Measurements from ENCODE around the gene MCRS1.
"Not testable (repeated sequence)": the region's sequence is repeated elsewhere in the genome, so short reads cannot be mapped to it uniquely, and the experiment has no call there.

The MCRS1 gene, protein sequence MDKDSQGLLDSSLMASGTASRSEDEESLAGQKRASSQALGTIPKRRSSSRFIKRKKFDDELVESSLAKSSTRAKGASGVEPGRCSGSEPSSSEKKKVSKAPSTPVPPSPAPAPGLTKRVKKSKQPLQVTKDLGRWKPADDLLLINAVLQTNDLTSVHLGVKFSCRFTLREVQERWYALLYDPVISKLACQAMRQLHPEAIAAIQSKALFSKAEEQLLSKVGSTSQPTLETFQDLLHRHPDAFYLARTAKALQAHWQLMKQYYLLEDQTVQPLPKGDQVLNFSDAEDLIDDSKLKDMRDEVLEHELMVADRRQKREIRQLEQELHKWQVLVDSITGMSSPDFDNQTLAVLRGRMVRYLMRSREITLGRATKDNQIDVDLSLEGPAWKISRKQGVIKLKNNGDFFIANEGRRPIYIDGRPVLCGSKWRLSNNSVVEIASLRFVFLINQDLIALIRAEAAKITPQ

DNA sequence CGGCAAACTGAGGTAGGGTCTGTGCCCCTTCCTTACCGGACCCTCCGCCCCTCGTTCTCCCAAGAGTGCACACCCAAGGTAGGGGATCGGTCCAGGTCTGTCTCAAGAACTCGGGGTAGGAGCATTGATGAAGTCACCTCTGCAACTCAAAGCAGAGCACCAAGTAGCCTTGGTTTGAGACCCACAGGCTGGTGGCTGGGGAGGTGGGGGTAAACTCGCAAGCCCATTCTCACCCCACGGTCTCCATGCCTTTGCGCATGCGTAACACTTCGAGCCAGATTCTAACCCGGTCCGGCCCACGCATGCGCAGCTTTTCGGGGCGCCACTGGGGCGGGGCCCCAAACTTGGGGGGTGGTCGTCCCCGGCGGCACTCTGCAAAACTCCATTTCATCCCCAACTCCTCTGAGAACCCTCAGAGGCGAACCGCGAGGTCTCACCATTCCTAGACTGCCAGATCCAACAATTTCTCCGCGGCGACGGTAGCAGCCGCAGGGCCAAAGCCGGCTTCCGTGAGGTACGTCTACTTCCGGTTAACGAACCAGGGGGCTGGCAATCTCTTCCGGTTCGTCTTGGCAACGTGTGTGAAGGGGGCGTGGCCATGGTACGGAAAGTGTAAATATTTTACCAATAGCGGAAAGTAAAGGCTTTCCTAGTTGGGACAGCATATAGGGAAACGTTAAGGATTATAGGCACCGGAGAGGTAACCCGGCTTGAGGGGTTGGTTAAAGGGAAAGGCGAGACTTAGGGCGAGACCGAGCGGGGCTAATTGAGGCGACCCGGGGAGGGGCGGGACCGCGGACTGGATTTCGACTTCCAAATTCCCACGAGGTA, at the start of gene MCRS1:
Gene MCRS1, minus strand, starts transcription at position 532 of the 831 bp plus-strand sequence. CDS start 1,411 bp downstream, outside the sequence.
- Histone ChIP-seq H3K4me1 (ENCODE audit: control insufficient read depth, insufficient read depth, low read length, unreplicated experiment) (peaks cover 6% of the 10 kb centered on the region), H3K36me3 (ENCODE audit: insufficient read depth, low read length) (no peaks in the 10 kb centered on the region; the same call in 1 of the 2 replicates), H3K4me3 (ENCODE audit: low read depth, low read length) (peak within 1 kb of the TSS; percentile 91), H3K27ac (ENCODE audit: low read depth, low read length) (peak within 1 kb of the TSS; percentile 73), H2AFZ (ENCODE audit: low read length, unreplicated experiment) (peak within 1 kb of the TSS; percentile 93), H3K27me3 (ENCODE audit: insufficient read depth, low read length) (no peaks in the 10 kb centered on the region), H3K79me2 (ENCODE audit: control insufficient read depth, insufficient read depth, low read length, unreplicated experiment) (peaks cover 28% of the 10 kb centered on the region)

DNA sequence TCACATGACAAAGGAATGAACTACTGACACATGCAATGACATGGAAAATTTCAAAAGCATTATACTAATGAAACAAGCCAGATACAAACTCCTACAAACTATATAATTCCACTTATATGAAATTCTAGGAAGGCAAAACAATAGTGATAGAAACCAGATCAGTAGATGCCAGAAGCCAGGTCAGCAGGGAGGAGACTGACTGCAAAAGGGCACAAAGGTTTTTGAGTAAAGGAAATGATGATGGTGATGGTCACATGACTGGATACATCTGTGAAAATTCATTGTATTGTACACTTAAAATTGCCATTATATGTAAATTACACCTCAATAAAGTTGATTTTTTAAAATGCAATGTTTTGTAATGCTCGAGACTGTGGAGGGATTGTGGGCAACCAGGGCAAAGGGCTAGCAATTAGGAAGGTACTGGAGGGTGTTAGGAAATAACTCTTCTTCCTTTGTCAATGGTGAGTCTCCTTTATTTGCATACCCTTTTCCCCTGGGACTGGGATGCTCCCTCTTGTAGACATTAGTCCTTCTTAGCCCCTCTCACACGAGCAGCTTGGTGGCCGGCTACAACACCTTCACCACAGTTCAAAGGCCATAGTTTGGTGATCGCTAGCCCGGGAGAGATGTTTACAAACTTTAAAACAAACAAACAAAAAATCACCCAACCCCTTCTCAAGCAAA, 48.7 kb upstream of the MCRS1 start:
- H3K4me1 ChIP-seq (ENCODE audit: control insufficient read depth, insufficient read depth, low read length, unreplicated experiment), result peaks cover 8% of the 10 kb centered on the region
- H3K36me3 ChIP-seq (ENCODE audit: insufficient read depth, low read length), result no peaks in the 10 kb centered on the region
- no peaks in the 10 kb centered on the region for H3K27me3 ChIP-seq (ENCODE audit: insufficient read depth, low read length)
- no peaks in the 10 kb centered on the region for H3K79me2 ChIP-seq (ENCODE audit: control insufficient read depth, insufficient read depth, low read length, unreplicated experiment)
- no peak overlapping the region for H3K27ac ChIP-seq (ENCODE audit: low read depth, low read length)
- no peak overlapping the region for H2AFZ ChIP-seq (ENCODE audit: low read length, unreplicated experiment)
- H3K4me3 ChIP-seq (ENCODE audit: low read depth, low read length), result no peak overlapping the region

DNA sequence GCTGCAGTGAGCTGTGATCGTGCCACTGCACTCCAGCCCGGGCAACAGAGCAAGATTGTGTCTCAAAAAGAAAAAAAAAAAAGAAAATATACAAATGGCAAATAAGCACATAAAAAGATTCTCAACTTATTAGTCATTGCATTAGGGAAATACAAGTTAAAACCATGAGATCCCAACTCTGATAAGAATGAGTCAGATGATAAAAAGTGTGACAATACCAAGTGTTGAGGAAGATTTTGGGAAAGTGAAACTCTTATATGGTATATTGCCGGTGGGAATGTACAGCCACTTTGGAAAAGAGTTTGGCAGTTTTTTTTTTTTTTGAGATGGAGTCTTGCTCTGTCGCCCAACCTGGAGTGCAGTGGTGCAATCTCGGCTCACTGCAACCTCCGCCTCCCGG, 47.8 kb upstream of the MCRS1 start:
- no peak overlapping the region for H2AFZ ChIP-seq (ENCODE audit: low read length, unreplicated experiment)
- no peaks in the 10 kb centered on the region for H3K36me3 ChIP-seq (ENCODE audit: insufficient read depth, low read length)
- H3K27me3 ChIP-seq (ENCODE audit: insufficient read depth, low read length), result no peaks in the 10 kb centered on the region
- H3K4me3 ChIP-seq (ENCODE audit: low read depth, low read length), result no peak overlapping the region
- H3K27ac ChIP-seq (ENCODE audit: low read depth, low read length), result no peak overlapping the region
- no peaks in the 10 kb centered on the region for H3K79me2 ChIP-seq (ENCODE audit: control insufficient read depth, insufficient read depth, low read length, unreplicated experiment)
- H3K4me1 ChIP-seq (ENCODE audit: control insufficient read depth, insufficient read depth, low read length, unreplicated experiment), result no peaks in the 10 kb centered on the region

DNA sequence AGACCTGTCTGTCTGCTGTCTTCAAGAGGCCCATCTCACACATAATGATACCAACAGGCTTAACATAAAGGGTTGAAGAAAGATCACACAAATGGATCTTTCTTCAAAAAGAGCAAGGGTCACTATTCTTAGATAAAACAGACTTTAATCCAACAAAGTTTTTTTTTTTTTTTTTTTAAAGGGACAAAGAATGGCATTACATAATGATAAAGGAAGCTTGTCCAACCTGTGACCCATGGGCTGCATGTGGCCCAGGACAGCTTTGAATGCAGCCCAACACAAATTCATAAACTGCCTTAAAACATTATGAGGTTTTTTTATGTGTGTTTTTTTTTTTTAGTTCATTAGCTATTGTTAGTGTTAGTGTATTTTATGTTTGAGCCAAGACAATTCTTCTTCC, 44.3 kb upstream of the MCRS1 start:
- H3K36me3 ChIP-seq (ENCODE audit: insufficient read depth, low read length), result no peaks in the 10 kb centered on the region
- H2AFZ ChIP-seq (ENCODE audit: low read length, unreplicated experiment), result no peak overlapping the region
- H3K4me1 ChIP-seq (ENCODE audit: control insufficient read depth, insufficient read depth, low read length, unreplicated experiment), result no peaks in the 10 kb centered on the region
- H3K27ac ChIP-seq (ENCODE audit: low read depth, low read length), result no peak overlapping the region
- no peaks in the 10 kb centered on the region for H3K79me2 ChIP-seq (ENCODE audit: control insufficient read depth, insufficient read depth, low read length, unreplicated experiment)
- no peaks in the 10 kb centered on the region for H3K27me3 ChIP-seq (ENCODE audit: insufficient read depth, low read length)
- no peak overlapping the region for H3K4me3 ChIP-seq (ENCODE audit: low read depth, low read length)

DNA sequence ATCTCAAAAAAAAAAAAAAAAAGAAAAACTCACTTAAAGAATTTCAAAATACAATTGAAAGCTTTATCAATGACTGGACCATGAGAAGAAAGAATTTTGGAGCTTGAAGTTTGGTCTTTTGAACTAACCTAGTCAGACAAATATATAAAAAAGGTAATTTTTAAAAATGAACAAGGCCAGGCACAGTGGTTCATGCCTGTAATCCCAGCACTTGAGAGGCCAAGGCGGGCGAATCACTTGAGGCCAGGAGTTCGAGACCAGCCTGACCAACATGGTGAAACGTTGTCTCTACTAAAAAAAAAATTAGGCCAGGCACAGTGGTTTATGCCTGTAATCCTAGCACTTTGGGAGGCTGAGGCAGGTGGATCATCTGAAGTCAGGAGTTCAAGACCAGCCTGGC, 42.8 kb upstream of the MCRS1 start:
- not testable (repeated sequence) for H3K36me3 ChIP-seq (ENCODE audit: insufficient read depth, low read length); H3K27me3 ChIP-seq (ENCODE audit: insufficient read depth, low read length); H3K27ac ChIP-seq (ENCODE audit: low read depth, low read length); H3K4me1 ChIP-seq (ENCODE audit: control insufficient read depth, insufficient read depth, low read length, unreplicated experiment); H3K4me3 ChIP-seq (ENCODE audit: low read depth, low read length); H3K79me2 ChIP-seq (ENCODE audit: control insufficient read depth, insufficient read depth, low read length, unreplicated experiment); H2AFZ ChIP-seq (ENCODE audit: low read length, unreplicated experiment)

DNA sequence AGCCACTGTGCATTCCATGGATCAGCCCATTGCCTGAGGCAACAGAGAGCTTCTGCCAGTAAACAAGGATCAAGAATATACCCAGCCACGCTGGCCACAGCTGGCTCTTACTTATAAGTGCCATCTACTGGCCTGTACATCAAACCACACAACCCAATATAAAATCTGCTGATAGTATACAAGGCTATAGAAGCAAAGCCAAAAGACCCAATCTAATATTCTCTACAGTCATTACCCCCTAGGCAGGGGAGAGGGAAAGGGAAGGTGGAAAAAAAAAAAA, 41.9 kb upstream of the MCRS1 start:
- no peaks in the 10 kb centered on the region for H3K4me1 ChIP-seq (ENCODE audit: control insufficient read depth, insufficient read depth, low read length, unreplicated experiment)
- no peaks in the 10 kb centered on the region for H3K79me2 ChIP-seq (ENCODE audit: control insufficient read depth, insufficient read depth, low read length, unreplicated experiment)
- no peaks in the 10 kb centered on the region for H3K36me3 ChIP-seq (ENCODE audit: insufficient read depth, low read length)
- no peak overlapping the region for H2AFZ ChIP-seq (ENCODE audit: low read length, unreplicated experiment)
- no peak overlapping the region for H3K4me3 ChIP-seq (ENCODE audit: low read depth, low read length)
- H3K27me3 ChIP-seq (ENCODE audit: insufficient read depth, low read length), result no peaks in the 10 kb centered on the region
- no peak overlapping the region for H3K27ac ChIP-seq (ENCODE audit: low read depth, low read length)

DNA sequence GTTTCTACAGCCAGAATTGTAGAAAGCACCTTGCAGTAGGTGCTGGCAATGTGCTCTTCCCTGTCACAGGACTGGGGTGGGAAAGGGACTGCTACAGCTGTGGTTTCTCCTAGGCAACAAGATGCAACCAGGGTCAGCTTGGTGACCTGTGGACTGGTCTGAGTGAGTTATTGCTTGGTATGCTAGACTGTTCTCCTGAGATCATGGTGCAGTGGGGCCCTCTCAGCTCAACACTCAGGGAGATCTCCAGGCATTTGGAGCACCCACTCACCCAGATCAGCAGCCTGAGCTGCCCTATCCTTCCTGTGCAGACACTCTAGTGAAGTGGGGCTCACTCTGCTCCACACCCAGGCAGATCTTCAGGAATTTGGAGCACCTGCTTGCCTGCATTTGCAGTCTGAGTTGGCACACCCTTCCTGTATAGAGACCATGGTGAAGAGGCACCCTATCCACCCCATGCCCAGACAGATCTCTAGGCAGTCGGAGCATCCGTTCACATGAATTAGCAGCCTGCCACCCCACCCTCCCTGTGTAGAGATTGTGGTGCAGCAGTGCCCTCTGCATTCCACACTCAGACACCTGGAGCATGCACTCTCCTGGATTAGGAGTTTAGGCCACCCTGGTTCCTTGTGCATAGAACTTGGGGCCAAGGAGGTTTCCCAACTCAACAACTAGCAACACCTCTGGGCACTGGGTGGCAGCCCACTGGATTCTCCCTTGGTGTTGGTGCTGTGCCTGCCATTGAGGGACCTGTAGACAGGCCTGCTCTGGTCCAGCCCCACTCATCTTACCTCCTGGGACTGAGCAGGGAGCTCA, 41.3 kb upstream of the MCRS1 start:
- Histone ChIP-seq H3K4me1 (ENCODE audit: control insufficient read depth, insufficient read depth, low read length, unreplicated experiment) (no peaks in the 10 kb centered on the region), H3K27me3 (ENCODE audit: insufficient read depth, low read length) (no peaks in the 10 kb centered on the region), H3K27ac (ENCODE audit: low read depth, low read length) (no peak overlapping the region), H3K79me2 (ENCODE audit: control insufficient read depth, insufficient read depth, low read length, unreplicated experiment) (no peaks in the 10 kb centered on the region), H3K36me3 (ENCODE audit: insufficient read depth, low read length) (no peaks in the 10 kb centered on the region), H2AFZ (ENCODE audit: low read length, unreplicated experiment) (no peak overlapping the region), H3K4me3 (ENCODE audit: low read depth, low read length) (no peak overlapping the region)

DNA sequence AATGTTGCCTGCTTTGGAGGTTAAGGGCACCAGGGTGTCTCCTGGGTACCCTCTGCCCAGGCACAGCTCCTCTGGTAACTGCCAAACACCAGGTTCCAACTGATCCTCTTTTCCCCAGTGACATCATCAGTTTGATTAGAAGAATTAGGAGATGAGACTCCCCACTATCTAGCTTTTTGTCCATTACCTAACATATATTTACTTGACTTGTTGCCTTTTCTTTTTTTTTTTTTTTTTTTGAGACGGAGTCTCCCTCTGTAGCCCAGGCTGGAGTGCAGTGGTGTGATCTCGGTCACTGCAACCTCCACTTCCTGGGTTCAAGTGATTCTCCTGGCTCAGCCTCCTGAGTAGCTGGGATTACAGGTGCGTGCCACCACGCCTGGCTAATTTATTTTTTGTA, 37.6 kb upstream of the MCRS1 start, which contains the start of gene FAM186B:
Gene FAM186B, minus strand, starts transcription at position 101 of the 400 bp plus-strand sequence. CDS start 162 bp downstream, outside the sequence.
- not testable (repeated sequence) for H3K27me3 ChIP-seq (ENCODE audit: insufficient read depth, low read length); H3K4me1 ChIP-seq (ENCODE audit: control insufficient read depth, insufficient read depth, low read length, unreplicated experiment); H3K79me2 ChIP-seq (ENCODE audit: control insufficient read depth, insufficient read depth, low read length, unreplicated experiment); H2AFZ ChIP-seq (ENCODE audit: low read length, unreplicated experiment); H3K27ac ChIP-seq (ENCODE audit: low read depth, low read length); H3K36me3 ChIP-seq (ENCODE audit: insufficient read depth, low read length); H3K4me3 ChIP-seq (ENCODE audit: low read depth, low read length)

DNA sequence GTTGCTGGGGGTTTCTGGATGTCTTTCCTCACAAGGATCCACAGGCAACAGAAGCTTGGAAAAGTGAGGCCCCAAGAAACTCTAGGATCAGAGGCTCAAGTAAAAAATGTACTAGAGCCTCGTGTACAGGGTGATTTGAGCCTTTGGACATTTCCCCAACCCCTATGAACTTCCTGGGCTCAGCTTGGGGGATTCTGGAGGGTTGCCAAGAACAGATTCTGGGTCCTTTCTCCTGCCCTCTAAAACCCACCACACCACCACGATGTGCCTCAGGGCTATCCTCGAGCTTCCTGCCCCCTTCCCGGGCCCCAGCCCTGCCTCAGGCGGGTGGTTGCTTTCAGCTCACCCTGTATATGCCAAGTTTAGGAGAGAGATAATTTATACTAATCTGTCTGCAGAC, 36.9 kb upstream of the MCRS1 start:
- H3K79me2 ChIP-seq (ENCODE audit: control insufficient read depth, insufficient read depth, low read length, unreplicated experiment), result no peaks in the 10 kb centered on the region
- no peak overlapping the region for H3K27ac ChIP-seq (ENCODE audit: low read depth, low read length)
- no peak overlapping the region for H3K4me3 ChIP-seq (ENCODE audit: low read depth, low read length)

DNA sequence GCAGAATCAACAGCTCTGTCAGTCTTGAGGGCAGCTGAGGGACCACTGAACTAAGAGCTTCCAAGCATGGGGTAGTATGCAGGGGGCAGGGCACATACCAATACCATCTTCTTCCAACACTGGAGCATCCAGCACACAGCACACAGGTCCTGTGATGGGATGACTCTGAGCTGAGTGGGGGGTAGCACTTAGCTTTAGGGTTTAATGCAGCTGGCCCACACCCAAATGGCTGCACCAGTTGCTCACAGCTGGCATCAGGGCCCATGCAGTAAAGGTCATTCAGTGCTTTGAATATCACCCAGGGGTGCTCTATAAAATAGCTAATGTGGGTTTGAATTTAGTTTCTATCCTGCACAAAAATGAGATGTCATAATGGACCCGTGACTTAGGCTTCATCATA, 35.8 kb upstream of the MCRS1 start:
- no peaks in the 10 kb centered on the region for H3K36me3 ChIP-seq (ENCODE audit: insufficient read depth, low read length)
- H3K4me3 ChIP-seq (ENCODE audit: low read depth, low read length), result no peak overlapping the region
- no peaks in the 10 kb centered on the region for H3K79me2 ChIP-seq (ENCODE audit: control insufficient read depth, insufficient read depth, low read length, unreplicated experiment)
- no peak overlapping the region for H2AFZ ChIP-seq (ENCODE audit: low read length, unreplicated experiment)
- H3K4me1 ChIP-seq (ENCODE audit: control insufficient read depth, insufficient read depth, low read length, unreplicated experiment), result no peaks in the 10 kb centered on the region
- H3K27ac ChIP-seq (ENCODE audit: low read depth, low read length), result no peak overlapping the region
- H3K27me3 ChIP-seq (ENCODE audit: insufficient read depth, low read length), result no peaks in the 10 kb centered on the region

More for the DNA sequence above, 36.9 kb upstream of the MCRS1 start:
- H2AFZ ChIP-seq (ENCODE audit: low read length, unreplicated experiment), result no peak overlapping the region
- H3K36me3 ChIP-seq (ENCODE audit: insufficient read depth, low read length), result no peaks in the 10 kb centered on the region
- H3K27me3 ChIP-seq (ENCODE audit: insufficient read depth, low read length), result no peaks in the 10 kb centered on the region
- H3K4me1 ChIP-seq (ENCODE audit: control insufficient read depth, insufficient read depth, low read length, unreplicated experiment), result no peaks in the 10 kb centered on the region
